HepG2 (cell line): ENCODE data around the gene DNM3. TPM values are rescaled to one million over a fixed set of nuclear protein-coding genes. Genes with fewer than 3 reads are reported as not detected.

Experiments used
- ATAC-seq: fragments of 200-7000 bp; cut with Tn5 transposase; 3 replicates; pipeline ENCODE4 v1.9.1; 2020; ENCODE audit warnings: mild to moderate bottlenecking, moderate library complexity
- BruUV-seq: library from RNA; stranded (reverse); fragments of 400-500 nt; replicated peaks from 2 replicates; lab custom pipeline; 2021; lab: Mats Ljungman, UMichigan
- CTCF ChIA-PET: fragments of 300-600 bp; formaldehyde crosslinking; extraction: SDS; loops from one replicate; lab custom pipeline; 2021; ENCODE audit warnings: low total read pairs, inconsistent platforms, low intra/inter-chr PET ratio; lab: Yijun Ruan, JAX
- POLR2A ChIA-PET: fragments of 350-600 bp; sonication (Branson Sonifier 250); formaldehyde crosslinking; loops from one replicate; lab custom pipeline; 2020; ENCODE audit warnings: antibody characterized with exemption, inconsistent platforms; lab: Yijun Ruan, JAX
- DNase-seq: peaks from one replicate; pipeline ENCODE4 v3.0.0-alpha.2; 2015; ENCODE audit warnings: low spot score
- FAIRE-seq: peaks from 3 replicates; lab custom pipeline; 2011; peaks lifted over from hg19 to GRCh38; lab: Jason Lieb, UNC
- H2AFZ ChIP-seq: one replicate; pipeline ENCODE4 v1.6.1; 2011; ENCODE audit warnings: low read length, inconsistent platforms
- H3K27ac ChIP-seq: fragments of 300-600 bp; 3 replicates; pipeline ENCODE4 v1.8.0; 2011; ENCODE audit warnings: mixed run types, mild to moderate bottlenecking, mixed read lengths, low read length, inconsistent platforms; ENCODE audit not compliant: insufficient read depth; ENCODE audit errors: extremely low read length
- H3K27me3 ChIP-seq, 2 experiments: fragments of 200-600 bp in 1 of 2; 2 replicates in 1 of 2; 3 replicates in 1 of 2; pipeline versions ENCODE4 v1.6.0 to v1.8.0; 2011; ENCODE audit warnings: low read length in 2 of 2, mild to moderate bottlenecking in 2 of 2, moderate library complexity in 2 of 2, inconsistent platforms in 1 of 2; ENCODE audit not compliant: insufficient read depth in 2 of 2, control insufficient read depth in 1 of 2
- H3K36me3 ChIP-seq, 2 experiments: fragments of 200-600 bp in 1 of 2; replicated peaks in 1 of 2; 2 replicates in 1 of 2; 3 replicates in 1 of 2; pipeline versions ENCODE4 v1.5.1 to v1.8.0; 2011; ENCODE audit warnings: low read length in 2 of 2, inconsistent platforms in 1 of 2; ENCODE audit not compliant: insufficient read depth in 2 of 2, control insufficient read depth in 1 of 2
- H3K4me1 ChIP-seq: 2 replicates; pipeline ENCODE4 v1.5.1; 2012; ENCODE audit warnings: low read length, inconsistent platforms; ENCODE audit not compliant: insufficient read depth
- H3K4me2 ChIP-seq: 2 replicates; pipeline ENCODE4 v1.6.0; 2011; ENCODE audit warnings: low read depth, low read length, inconsistent platforms
- H3K4me3 ChIP-seq, 3 experiments: fragments of 200-600 bp in 1 of 3; sonication (generic), shearing (Covaris generic) in 1 of 3; replicated peaks in 1 of 3; 2 replicates each; pipeline ENCODE4 v1.5.1; 2011 to 2016; ENCODE audit warnings: low read length in 3 of 3, inconsistent platforms in 2 of 3, low read depth in 2 of 3, mild to moderate bottlenecking in 2 of 3, control low read depth in 1 of 3, mixed read lengths in 1 of 3; ENCODE audit not compliant: insufficient read depth in 1 of 3
- H3K79me2 ChIP-seq: one replicate; pipeline ENCODE4 v1.6.1; 2011; ENCODE audit warnings: low read length, inconsistent platforms; ENCODE audit not compliant: insufficient read depth
- H3K9ac ChIP-seq: 2 replicates; pipeline ENCODE4 v1.6.0; 2011; ENCODE audit warnings: mild to moderate bottlenecking, low read depth, low read length, inconsistent platforms; ENCODE audit not compliant: insufficient read depth
- H3K9me3 ChIP-seq: 2 replicates; pipeline ENCODE4 v1.5.1; 2012; ENCODE audit warnings: mild to moderate bottlenecking, low read length
- H4K20me1 ChIP-seq: 2 replicates; pipeline ENCODE4 v1.6.0; 2011; ENCODE audit warnings: inconsistent platforms, mild to moderate bottlenecking, low read length, moderate library complexity; ENCODE audit not compliant: insufficient read depth
- KDM3A ChIP-seq: IDR thresholded peaks from 2 replicates; pipeline ENCODE4 v1.6.1; 2018; ENCODE audit warnings: low read depth, missing compliant biosample characterization
- MIXL1 ChIP-seq: IDR thresholded peaks from 2 replicates; pipeline ENCODE4 v1.6.1; 2016
- MTA3 ChIP-seq: sonication (generic); formaldehyde crosslinking; IDR thresholded peaks from 2 replicates; pipeline ENCODE4 v1.4.0; 2020; ENCODE audit warnings: missing genetic modification reagents
- NFYB ChIP-seq: sonication (generic); formaldehyde crosslinking; IDR thresholded peaks from 2 replicates; pipeline ENCODE4 v1.4.0; 2020; ENCODE audit warnings: missing genetic modification reagents
- NR2F6 ChIP-seq, 2 experiments: IDR thresholded peaks; 2 replicates each; pipeline ENCODE4 v1.6.1; 2016; ENCODE audit warnings: antibody characterized with exemption in 1 of 2, mild to moderate bottlenecking in 1 of 2
- PATZ1 ChIP-seq: sonication (generic); formaldehyde crosslinking; IDR thresholded peaks from 2 replicates; pipeline ENCODE4 v1.4.0; 2020; ENCODE audit warnings: missing genetic modification reagents
- PRPF4 ChIP-seq: fragments of 200-400 bp; formaldehyde crosslinking; IDR thresholded peaks from 2 replicates; pipeline ENCODE4 v1.6.1; 2016; ENCODE audit warnings: low read length, low read depth; ENCODE audit not compliant: poor library complexity, severe bottlenecking
- ZBTB42 ChIP-seq: sonication (generic); formaldehyde crosslinking; IDR thresholded peaks from 2 replicates; pipeline ENCODE4 v1.5.0; 2020; ENCODE audit warnings: mild to moderate bottlenecking, missing genetic modification reagents
- whole genome bisulfite sequencing: methylation state at CpG from one replicate; pipeline ENCODE4 v1.1.6; 2017; ENCODE audit warnings: low lambda C conversion rate; 5-methylcytosine and 5-hydroxymethylcytosine counted together
- in situ Hi-C: cut with HindIII; loops from 2 replicates; pipeline ENCODE4 v1.10.0; 2017; ENCODE audit warnings: low pct_unique_long_range_greater_than_20kb; ENCODE audit not compliant: extremely low pct_ligation_motif_present
- intact Hi-C: fragments of 100-400 bp; cut with micrococcal nuclease; formaldehyde crosslinking; loops from one replicate; pipeline ENCODE4 v1.10.0; 2022; ENCODE audit not compliant: unreplicated experiment
- polyA plus RNA-seq, 8 experiments: library from polyadenylated mRNA; depleted of rRNA in 3 of 8; stranded (reverse) in 7 of 8; unstranded in 1 of 8; fragments of >200 nt; fragmentation: Illumina TruSeq in 4 of 8; extraction: Trizol in 4 of 8; gene quantifications; 2 replicates each; pipeline versions ENCODE4 v1.2.1 to v1.2.3, GENCODE V29; 2011 to 2016; ENCODE audit warnings: low read depth in 4 of 8, missing spikeins in 1 of 8, mixed read lengths in 1 of 8; ENCODE audit not compliant: insufficient read depth in 1 of 8
- total RNA-seq, 5 experiments: library from RNA; depleted of rRNA; stranded (reverse); fragments of >200 nt; fragmentation: Illumina TruSeq; extraction: Trizol; gene quantifications; 2 replicates each; pipeline ENCODE4 v1.2.3, GENCODE V29; 2016; ENCODE audit warnings: low read depth in 1 of 5

Gene DNM3
- total and polyA plus RNA-seq, 2 of the 13 experiments (the other 11 are each of a cell fraction or from before 2014, with no cell fraction given), result 0.05 TPM; not detected in 1

- TF ChIP-seq PATZ1, result no peak
Observed at GRCh38 chr1:172326136-172326535, 484.8 kb downstream of the DNM3 start (continued).

GRCh38 chr1:172328266-172328665, 487.0 kb downstream of the DNM3 start:
- no peak overlapping the region for H2AFZ ChIP-seq
- H3K9me3 ChIP-seq, result no peaks in the 10 kb centered on the region
- intact Hi-C loops, result no loop called here
- no peaks in the 10 kb centered on the region for H4K20me1 ChIP-seq
- no peak overlapping the region for H3K4me2 ChIP-seq
- POLR2A ChIA-PET, result no interaction called here
- TF ChIP-seq PRPF4 (no peak), ZBTB42 (CRISPR knock-in tag) (no peak), NR2F6 (IDR thresholded peaks at IDR 0.05) (no peak), NR2F6 (CRISPR knock-in tag; IDR thresholded peaks at IDR 0.05) (no peak), NFYB (CRISPR knock-in tag) (no peak), MIXL1 (CRISPR knock-in tag) (no peak), KDM3A (CRISPR knock-in tag) (no peak), MTA3 (CRISPR knock-in tag) (no peak)
- TF ChIP-seq, all 625 proteins: peak for 0
- Histone ChIP-seq H3K27me3 (0 out of 5 replicates have a peak, but pooled peaks cover 0 to 3% of the 10 kb centered on the region in 2 experiments), H3K79me2 (no peaks in the 10 kb centered on the region), H3K4me1 (no peaks in the 10 kb centered on the region), H3K9ac (no peak overlapping the region), H3K27ac (no peak overlapping the region), H3K36me3 (no peaks in the 10 kb centered on the region), H3K4me3 (no peak overlapping the region)
- no peak for DNase-seq
- in situ Hi-C loops, result no loop called here
- no peak for FAIRE-seq
- no TSS peak for BruUV-seq
- no peak for ATAC-seq
- CTCF ChIA-PET, result no interaction called here
- 6% methylated on average over 4 of the region's 4 CpGs for whole genome bisulfite sequencing
